ENCODE data around the gene SPPL3.

GRCh38 chr12:120761519-120761934 is 142.6 kb downstream of the SPPL3 start:
- TF ChIP-seq TAF1 (IDR thresholded peaks at IDR 0.05; ENCODE audit: borderline replicate concordance, low read depth, low read length) (no peak), POLR2A (IDR thresholded peaks at IDR 0.05; ENCODE audit: low read depth, low read length) (no peak), POLR2AphosphoS5 (IDR thresholded peaks at IDR 0.05; ENCODE audit: low read depth, low read length) (no peak)

Measured in GM12892 (cell line).